K562 (cell line): ENCODE data around the gene TPX2. TPM values are rescaled to one million over a fixed set of nuclear protein-coding genes. Genes with fewer than 3 reads are reported as not detected.

Source experiments
- KHSRP ChIP-seq: fragments of 450-650 bp; IDR thresholded peaks from 2 replicates; pipeline ENCODE4 v1.6.1; 2017
- NCOR1 ChIP-seq: fragments of 450-650 bp; IDR thresholded peaks from 2 replicates; pipeline ENCODE4 v1.6.1; 2016; ENCODE audit warnings: mild to moderate bottlenecking, moderate library complexity
- POU5F1 ChIP-seq: fragments of 150-350 bp; IDR thresholded peaks from 2 replicates; pipeline ENCODE4 v1.6.1; 2014; ENCODE audit warnings: borderline replicate concordance, low read length, low read depth, mild to moderate bottlenecking; ENCODE audit not compliant: partially characterized antibody
- RAD51 ChIP-seq: fragments of 450-650 bp; IDR thresholded peaks from 2 replicates; pipeline ENCODE4 v1.7.1; 2016; ENCODE audit warnings: low read depth, mild to moderate bottlenecking, borderline replicate concordance
- RCOR1 ChIP-seq, 2 experiments: IDR thresholded peaks; 2 replicates each; pipeline ENCODE4 v1.6.1; 2012; ENCODE audit warnings: low read depth in 2 of 2, low read length in 2 of 2, borderline replicate concordance in 1 of 2, improper control_type of control experiment in 1 of 2
- TBL1XR1 ChIP-seq, 2 experiments: IDR thresholded peaks; 2 replicates each; pipeline ENCODE4 v1.6.1; 2012; ENCODE audit warnings: improper control_type of control experiment in 2 of 2, low read length in 2 of 2, mild to moderate bottlenecking in 1 of 2
- TCF15 ChIP-seq: fragments of 250-450 bp; sonication (Bioruptor Pico); IDR thresholded peaks from 2 replicates; pipeline ENCODE4 v1.8.0; 2022; ENCODE audit warnings: moderate library complexity, mild to moderate bottlenecking, inconsistent platforms
- ZBTB1 ChIP-seq: sonication (generic); formaldehyde crosslinking; IDR thresholded peaks from 2 replicates; pipeline ENCODE4 v1.8.1; 2023; ENCODE audit warnings: missing genetic modification reagents, low read depth, mild to moderate bottlenecking, borderline replicate concordance
- ZBTB49 ChIP-seq: sonication (generic); formaldehyde crosslinking; IDR thresholded peaks from 2 replicates; pipeline ENCODE4 v1.8.0; 2022; ENCODE audit warnings: missing genetic modification reagents, mild to moderate bottlenecking, borderline replicate concordance
- ZNF143 ChIP-seq: sonication (generic); formaldehyde crosslinking; IDR thresholded peaks from 2 replicates; pipeline ENCODE4 v1.9.0; 2022; ENCODE audit warnings: mild to moderate bottlenecking, missing genetic modification reagents
- ZNF318 ChIP-seq, 2 experiments: fragments of 450-650 bp; IDR thresholded peaks; 2 replicates each; pipeline ENCODE4 v1.6.1; 2016; ENCODE audit warnings: mild to moderate bottlenecking in 2 of 2, borderline replicate concordance in 1 of 2, low read depth in 1 of 2, moderate library complexity in 1 of 2
- ZNF507 ChIP-seq: conservative IDR thresholded peaks from 2 replicates; pipeline ENCODE4 v1.6.1; 2017; ENCODE audit warnings: missing genetic modification characterization, missing compliant biosample characterization
- ZNF668 ChIP-seq: fragments of 250-450 bp; sonication (Bioruptor Pico); IDR thresholded peaks from 2 replicates; pipeline ENCODE4 v1.8.0; 2022; ENCODE audit warnings: mild to moderate bottlenecking, inconsistent platforms
- ZNF778 ChIP-seq: fragments of 450-650 bp; formaldehyde crosslinking; IDR thresholded peaks from 2 replicates; pipeline ENCODE4 v1.4.0; 2020; ENCODE audit warnings: mild to moderate bottlenecking, moderate library complexity
- polyA plus RNA-seq, 8 experiments: library from polyadenylated mRNA; depleted of rRNA in 4 of 8; stranded (reverse) in 5 of 8; unstranded in 3 of 8; fragments of >200 nt; fragmentation: Nextera tagmentation in 2 of 8; fragmentation: Illumina TruSeq in 1 of 8; extraction: Ambion mirVana in 2 of 8; extraction: Trizol in 1 of 8; gene quantifications; 2 replicates each; pipeline versions ENCODE4 v1.2.1 to v1.2.3, GENCODE V29; 2011 to 2014; ENCODE audit warnings: inconsistent platforms in 1 of 8, missing spikeins in 1 of 8
- total RNA-seq, 7 experiments: library from RNA; depleted of rRNA in 6 of 7; stranded (reverse); fragments of >200 nt in 6 of 7; fragmentation: Illumina TruSeq in 2 of 7; extraction: Trizol in 2 of 7; gene quantifications; 2 replicates each; pipeline versions ENCODE4 v1.2.1 to v1.2.3, GENCODE V29; 2011 to 2021; ENCODE audit warnings: low replicate concordance in 1 of 7

The TPX2 gene
- total and polyA plus RNA-seq, 9 of the 15 experiments (the other 6 are each of a cell fraction or from before 2014, with no cell fraction given), result 48.0 to 241 (median 133) TPM

GRCh38 chr20:31723319-31724078 is 15.6 kb upstream of the TPX2 start (continued):
- TF ChIP-seq ZNF318 (IDR thresholded peaks at IDR 0.05; ENCODE audit: borderline replicate concordance in 1 of 2, low read depth in 1 of 2) (no peak), RAD51 (no peak), POU5F1 (no peak), NCOR1 (no peak; the same call in 1 of the 2 replicates), TBL1XR1 (IDR thresholded peaks at IDR 0.05; ENCODE audit: low read length in 2 of 2) (peak in 1 of 2 experiments; percentile 39; a peak in 2 of 4 replicates), ZNF778 (CRISPR knock-in tag) (no peak), ZNF668 (CRISPR knock-in tag) (no peak), RCOR1 (IDR thresholded peaks at IDR 0.05; ENCODE audit: borderline replicate concordance in 1 of 2, low read depth in 2 of 2, low read length in 2 of 2) (peak in 1 of 2 experiments; percentile 45; a peak in 3 of 4 replicates), ZNF507 (no peak), ZNF143 (no peak), ZBTB49 (no peak), ZBTB1 (CRISPR knock-in tag) (no peak; the same call in 1 of the 2 replicates), KHSRP (no peak), TCF15 (CRISPR knock-in tag) (0 out of 2 replicates have a peak, but pooled peaks have one; percentile 26)
